ENCODE results near the gene RFX3. TPM values are rescaled to one million over a fixed set of nuclear protein-coding genes. Genes with fewer than 3 reads are reported as not detected.

Gene RFX3
- total RNA-seq, 2 donors from 2014 or later = 27.5 to 28.2 TPM

GRCh38 chr9:3515405-3515804 lies 10.4 kb downstream of the RFX3 start:
- no peak for TF ChIP-seq CTCF (conservative IDR thresholded peaks at IDR 0.05)
- Histone ChIP-seq H3K9me3 (ENCODE audit: control insufficient read depth, low read length) (no peaks in the 10 kb centered on the region), H3K27me3 (ENCODE audit: control insufficient read depth, insufficient read depth, low read length, poor library complexity, severe bottlenecking) (no peaks in the 10 kb centered on the region), H3K9ac (ENCODE audit: extremely low read depth, low read length, poor library complexity, severe bottlenecking) (no peak overlapping the region), H3K4me3 (ENCODE audit: low read length) (no peak overlapping the region), H3K36me3 (ENCODE audit: control insufficient read depth, insufficient read depth, low read length) (no peaks in the 10 kb centered on the region), H3K4me1 (ENCODE audit: control insufficient read depth, insufficient read depth, low read length) (no peaks in the 10 kb centered on the region), H3K27ac (ENCODE audit: low read depth, low read length) (no peak overlapping the region)
- 94 to 100% methylated on average over 3 of the region's 3 CpGs for WGBS, 2 experiments (ENCODE audit: insufficient coverage in 1 of 2, insufficient read length in 1 of 2)
- no peaks in the 10 kb centered on the region for H3K9me3 Mint-ChIP-seq
- peaks cover 9% of the 10 kb centered on the region for H3K4me1 Mint-ChIP-seq
- no peak for DNase-seq
- no peak overlapping the region for H3K27ac Mint-ChIP-seq
- H3K4me3 Mint-ChIP-seq = no peak overlapping the region
- H3K36me3 Mint-ChIP-seq (ENCODE audit: low read depth) = peaks cover 5% of the 10 kb centered on the region
- H3K27me3 Mint-ChIP-seq (ENCODE audit: insufficient read depth) = no peaks in the 10 kb centered on the region

GRCh38 chr9:3514786-3515185 lies 11.0 kb downstream of the RFX3 start:
- Mint-ChIP-seq H3K36me3 (ENCODE audit: low read depth) (peaks cover 5% of the 10 kb centered on the region), H3K9me3 (no peaks in the 10 kb centered on the region), H3K27ac (no peak overlapping the region), H3K4me1 (peaks cover 8% of the 10 kb centered on the region), H3K27me3 (ENCODE audit: insufficient read depth) (no peaks in the 10 kb centered on the region), H3K4me3 (no peak overlapping the region)
- H3K4me3 ChIP-seq (ENCODE audit: low read length) = no peak overlapping the region
- no peak for DNase-seq
- WGBS, 2 experiments (ENCODE audit: insufficient coverage in 1 of 2, insufficient read length in 1 of 2) = 97% methylated on average over 3 of the region's 3 CpGs; no CpG with 5 or more reads in 1 of the 2 experiments
- no peaks in the 10 kb centered on the region for H3K4me1 ChIP-seq (ENCODE audit: control insufficient read depth, insufficient read depth, low read length)
- H3K9me3 ChIP-seq (ENCODE audit: control insufficient read depth, low read length) = no peaks in the 10 kb centered on the region
- H3K9ac ChIP-seq (ENCODE audit: extremely low read depth, low read length, poor library complexity, severe bottlenecking) = no peak overlapping the region
- TF ChIP-seq CTCF (conservative IDR thresholded peaks at IDR 0.05) = no peak
- no peak overlapping the region for H3K27ac ChIP-seq (ENCODE audit: low read depth, low read length)
- no peaks in the 10 kb centered on the region for H3K27me3 ChIP-seq (ENCODE audit: control insufficient read depth, insufficient read depth, low read length, poor library complexity, severe bottlenecking)
- no peaks in the 10 kb centered on the region for H3K36me3 ChIP-seq (ENCODE audit: control insufficient read depth, insufficient read depth, low read length)

GRCh38 chr9:3513265-3513818 lies 12.5 kb downstream of the RFX3 start:
- no peak overlapping the region for H3K27ac Mint-ChIP-seq
- WGBS, 2 experiments (ENCODE audit: insufficient coverage in 1 of 2, insufficient read length in 1 of 2) = 86 to 100% methylated on average over 2 of the region's 2 CpGs

More at GRCh38 chr9:3513265-3513818, 12.5 kb downstream of the RFX3 start:
- Mint-ChIP-seq H3K9me3 (no peaks in the 10 kb centered on the region), H3K4me3 (no peak overlapping the region), H3K4me1 (peaks cover 15% of the 10 kb centered on the region), H3K36me3 (ENCODE audit: low read depth) (peaks cover 5% of the 10 kb centered on the region), H3K27me3 (ENCODE audit: insufficient read depth) (no peaks in the 10 kb centered on the region)
- Histone ChIP-seq H3K36me3 (ENCODE audit: control insufficient read depth, insufficient read depth, low read length) (no peaks in the 10 kb centered on the region), H3K9ac (ENCODE audit: extremely low read depth, low read length, poor library complexity, severe bottlenecking) (no peak overlapping the region), H3K9me3 (ENCODE audit: control insufficient read depth, low read length) (no peaks in the 10 kb centered on the region), H3K27me3 (ENCODE audit: control insufficient read depth, insufficient read depth, low read length, poor library complexity, severe bottlenecking) (no peaks in the 10 kb centered on the region), H3K4me3 (ENCODE audit: low read length) (no peak overlapping the region), H3K4me1 (ENCODE audit: control insufficient read depth, insufficient read depth, low read length) (no peaks in the 10 kb centered on the region), H3K27ac (ENCODE audit: low read depth, low read length) (no peak overlapping the region)
- DNase-seq = no peak
- TF ChIP-seq CTCF (conservative IDR thresholded peaks at IDR 0.05) = no peak
